ENCODE data around the gene TUT7.

TUT7 gene

DNA sequence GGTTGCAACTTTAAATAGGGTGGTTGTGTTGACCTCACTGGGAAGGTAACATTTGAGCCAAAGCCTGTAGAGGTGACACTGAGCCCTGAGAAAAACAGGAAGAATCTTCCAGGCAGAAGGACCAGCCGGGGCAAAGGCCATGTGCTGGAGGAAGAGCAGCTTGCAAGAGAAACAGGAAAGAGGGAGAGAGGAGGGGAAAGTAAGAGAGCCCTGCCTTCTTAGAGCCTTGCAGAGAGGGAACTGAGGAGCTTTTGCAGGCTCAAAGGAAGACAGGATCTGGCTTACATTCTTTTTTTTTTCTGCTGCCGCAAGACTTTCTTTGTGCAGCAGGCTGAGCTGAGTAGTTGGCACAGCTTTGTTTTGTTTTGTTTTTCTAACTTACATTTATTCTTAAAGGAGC, 112.1 kb downstream of the TUT7 start:
- no peak for TF ChIP-seq ZNF274 (IDR thresholded peaks at IDR 0.05; ENCODE audit: low read depth, low read length)

DNA sequence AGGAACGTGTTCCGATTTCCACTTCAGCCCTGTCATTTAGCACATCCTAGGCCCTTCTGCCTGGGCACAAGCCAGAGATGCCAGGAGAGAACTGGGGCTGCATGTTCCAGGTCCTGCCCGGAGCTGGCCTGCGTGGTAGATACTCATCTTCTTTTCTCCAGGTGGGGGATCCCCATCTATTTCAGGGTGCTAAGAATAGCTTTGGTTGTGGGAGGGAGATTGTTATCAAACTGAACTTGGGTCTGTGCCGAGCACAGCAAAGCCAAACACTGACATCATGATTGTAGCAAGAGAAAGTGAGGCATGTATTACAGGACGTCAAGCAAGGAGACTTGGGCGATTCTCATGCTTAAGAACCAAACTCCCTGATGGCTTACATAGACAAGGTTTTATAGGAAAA, 113.0 kb downstream of the TUT7 start:
- no peak for TF ChIP-seq ZNF274 (IDR thresholded peaks at IDR 0.05; ENCODE audit: low read depth, low read length)
- no peak overlapping the region for H3K4me3 ChIP-seq (ENCODE audit: low read length)

More for the DNA sequence above, 112.1 kb downstream of the TUT7 start:
- H3K4me3 ChIP-seq (ENCODE audit: low read length): no peak overlapping the region

DNA sequence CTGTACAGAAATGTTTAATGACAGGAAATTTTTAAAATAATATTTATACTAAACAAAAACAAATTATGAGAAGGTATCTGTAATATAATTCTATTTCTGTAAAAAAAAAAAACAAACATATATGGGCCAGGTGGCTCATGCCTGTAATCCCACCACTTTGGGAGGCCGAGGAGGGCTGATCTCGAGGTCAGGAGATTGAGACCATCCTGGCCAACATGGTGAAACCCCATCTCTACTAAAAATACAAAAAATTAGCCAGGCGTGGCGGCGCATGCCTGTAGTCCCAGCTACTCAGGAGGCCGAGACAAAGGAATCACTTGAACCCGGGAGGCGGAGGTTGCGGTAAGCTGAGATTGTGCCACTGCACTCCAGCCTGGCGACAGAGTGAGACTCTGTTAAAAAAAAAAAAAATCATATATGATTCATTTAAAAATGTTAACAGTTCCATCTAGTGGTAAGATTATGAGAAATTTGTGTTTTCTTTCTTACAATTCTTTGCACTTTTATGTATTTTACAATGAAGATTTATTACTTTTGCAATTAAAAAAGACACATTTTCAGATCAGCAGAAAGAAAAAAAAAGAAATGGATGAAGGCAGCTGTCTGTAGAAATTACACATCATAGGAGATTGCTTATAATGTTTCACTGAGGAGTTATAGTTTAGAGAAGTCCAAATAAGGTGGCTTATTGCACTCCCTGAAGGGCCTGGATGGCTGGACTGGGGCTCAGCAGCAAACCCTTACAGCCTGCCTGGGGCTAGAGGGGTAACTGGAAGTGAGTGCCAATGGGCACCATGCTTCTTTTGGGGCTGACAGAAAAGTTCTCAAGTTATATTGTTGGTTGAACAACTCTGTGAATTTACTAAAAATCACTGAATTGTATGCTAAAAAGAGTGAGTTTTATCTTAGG, 115.1 kb downstream of the TUT7 start:
- no peak for TF ChIP-seq ZNF274 (IDR thresholded peaks at IDR 0.05; ENCODE audit: low read depth, low read length)

More for the DNA sequence above, 115.1 kb downstream of the TUT7 start:
- H3K4me3 ChIP-seq (ENCODE audit: low read length): no peak overlapping the region

Data from GM08714 (cell line).